Stimulated activated memory B cell treated with anti-CD40 and anti-IgM and Interleukin-4, amounts not matched to agents 10 μg/mL and 1 μg/mL and 100 μg/mL, for 72 hours (primary cell): Measurements from ENCODE around the gene ACTR3.
"Not testable (repeated sequence)": the region's sequence is repeated elsewhere in the genome, so short reads cannot be mapped to it uniquely, and the experiment has no call there.

Source experiments
- ATAC-seq: fragments of 150-1000 bp; cut with Tn5 transposase; 2 replicates; pipeline ENCODE4 v1.10.0; 2021
- H3K27ac Mint-ChIP-seq: one replicate; pipeline ENCODE4 v1.8.0; 2022; ENCODE audit warnings: mild to moderate bottlenecking, mixed read lengths
- H3K27me3 Mint-ChIP-seq: one replicate; pipeline ENCODE4 v1.8.0; 2022; ENCODE audit warnings: mixed read lengths
- H3K36me3 Mint-ChIP-seq: one replicate; pipeline ENCODE4 v1.8.0; 2022; ENCODE audit warnings: mixed read lengths
- H3K4me1 Mint-ChIP-seq: one replicate; pipeline ENCODE4 v1.8.0; 2022; ENCODE audit warnings: mixed read lengths
- H3K4me3 Mint-ChIP-seq: one replicate; pipeline ENCODE4 v1.8.0; 2022; ENCODE audit warnings: mild to moderate bottlenecking, moderate library complexity, mixed read lengths
- H3K9me3 Mint-ChIP-seq: one replicate; pipeline ENCODE4 v1.8.0; 2022; ENCODE audit warnings: mixed read lengths

ACTR3 gene

GRCh38 chr2:113910967-113911678 is 21.2 kb downstream of the ACTR3 start:
- Mint-ChIP-seq H3K4me1 (peaks cover 64% of the 10 kb centered on the region), H3K4me3 (peak overlapping the region; percentile 2)

GRCh38 chr2:113915082-113915819 is 25.4 kb downstream of the ACTR3 start:
- H3K36me3 Mint-ChIP-seq, result peaks cover 49% of the 10 kb centered on the region
- peaks cover 55% of the 10 kb centered on the region for H3K4me1 Mint-ChIP-seq
- no peak for ATAC-seq
- no peaks in the 10 kb centered on the region for H3K9me3 Mint-ChIP-seq
- no peak overlapping the region for H3K4me3 Mint-ChIP-seq
- H3K27me3 Mint-ChIP-seq, result no peaks in the 10 kb centered on the region
- H3K27ac Mint-ChIP-seq, result no peak overlapping the region

More at GRCh38 chr2:113910967-113911678, 21.2 kb downstream of the ACTR3 start:
- no peaks in the 10 kb centered on the region for H3K9me3 Mint-ChIP-seq
- ATAC-seq, result no peak
- H3K27me3 Mint-ChIP-seq, result no peaks in the 10 kb centered on the region
- peak overlapping the region; percentile 69 for H3K27ac Mint-ChIP-seq
- H3K36me3 Mint-ChIP-seq, result peaks cover 48% of the 10 kb centered on the region

GRCh38 chr2:113918229-113918628 is 28.3 kb downstream of the ACTR3 start:
- Mint-ChIP-seq H3K4me3 (no peak overlapping the region), H3K27ac (peak overlapping the region; percentile 78), H3K27me3 (no peaks in the 10 kb centered on the region)

GRCh38 chr2:113920996-113921395 is 31.1 kb downstream of the ACTR3 start:
- H3K4me1 Mint-ChIP-seq, result peaks cover 19% of the 10 kb centered on the region
- peaks cover 30% of the 10 kb centered on the region for H3K36me3 Mint-ChIP-seq
- H3K27me3 Mint-ChIP-seq, result no peaks in the 10 kb centered on the region
- H3K9me3 Mint-ChIP-seq, result no peaks in the 10 kb centered on the region
- ATAC-seq, result no peak
- H3K27ac Mint-ChIP-seq, result peak overlapping the region; percentile 34
- no peak overlapping the region for H3K4me3 Mint-ChIP-seq

More at GRCh38 chr2:113918229-113918628, 28.3 kb downstream of the ACTR3 start:
- Mint-ChIP-seq H3K36me3 (peaks cover 34% of the 10 kb centered on the region), H3K4me1 (peaks cover 30% of the 10 kb centered on the region), H3K9me3 (no peaks in the 10 kb centered on the region)
- no peak for ATAC-seq

GRCh38 chr2:113922335-113922734 is 32.4 kb downstream of the ACTR3 start:
- Mint-ChIP-seq H3K27ac (no peak overlapping the region), H3K4me3 (no peak overlapping the region), H3K36me3 (peaks cover 27% of the 10 kb centered on the region), H3K9me3 (no peaks in the 10 kb centered on the region), H3K27me3 (no peaks in the 10 kb centered on the region), H3K4me1 (peaks cover 14% of the 10 kb centered on the region)
- ATAC-seq, result peak; percentile 40

- peaks cover 24% of the 10 kb centered on the region for H3K36me3 Mint-ChIP-seq
These were observed 32.9 kb downstream of the ACTR3 start for GRCh38 chr2:113922784-113923183.

GRCh38 chr2:113925884-113926283 is 36.0 kb downstream of the ACTR3 start:
- Mint-ChIP-seq H3K27me3 (no peaks in the 10 kb centered on the region), H3K4me1 (peaks cover 5% of the 10 kb centered on the region), H3K9me3 (no peaks in the 10 kb centered on the region), H3K4me3 (no peak overlapping the region), H3K36me3 (peaks cover 37% of the 10 kb centered on the region), H3K27ac (no peak overlapping the region)
- no peak for ATAC-seq

More at GRCh38 chr2:113922784-113923183, 32.9 kb downstream of the ACTR3 start:
- Mint-ChIP-seq H3K27me3 (no peaks in the 10 kb centered on the region), H3K4me1 (peaks cover 9% of the 10 kb centered on the region), H3K27ac (no peak overlapping the region), H3K4me3 (no peak overlapping the region), H3K9me3 (no peaks in the 10 kb centered on the region)
- peak; percentile 34 for ATAC-seq

GRCh38 chr2:113926314-113926713 is 36.4 kb downstream of the ACTR3 start:
- Mint-ChIP-seq H3K27me3 (no peaks in the 10 kb centered on the region), H3K4me1 (peaks cover 5% of the 10 kb centered on the region), H3K27ac (no peak overlapping the region), H3K4me3 (no peak overlapping the region), H3K9me3 (no peaks in the 10 kb centered on the region), H3K36me3 (peaks cover 40% of the 10 kb centered on the region)
- ATAC-seq, result no peak

- peaks cover 51% of the 10 kb centered on the region for H3K36me3 Mint-ChIP-seq
- no peak overlapping the region for H3K4me3 Mint-ChIP-seq
- H3K27ac Mint-ChIP-seq, result no peak overlapping the region
- no peaks in the 10 kb centered on the region for H3K27me3 Mint-ChIP-seq
- no peak for ATAC-seq
- no peaks in the 10 kb centered on the region for H3K9me3 Mint-ChIP-seq
- H3K4me1 Mint-ChIP-seq, result peaks cover 11% of the 10 kb centered on the region
These were observed 40.6 kb downstream of the ACTR3 start for GRCh38 chr2:113930448-113930847.

GRCh38 chr2:113937501-113937900 is 47.6 kb downstream of the ACTR3 start:
- Mint-ChIP-seq H3K9me3 (peaks cover 9% of the 10 kb centered on the region), H3K36me3 (peaks cover 54% of the 10 kb centered on the region), H3K4me3 (no peak overlapping the region), H3K27me3 (no peaks in the 10 kb centered on the region), H3K27ac (peak overlapping the region; percentile 11), H3K4me1 (peaks cover 17% of the 10 kb centered on the region)
- no peak for ATAC-seq

GRCh38 chr2:113940891-113941290 is 51.0 kb downstream of the ACTR3 start:
- H3K4me1 Mint-ChIP-seq, result peaks cover 11% of the 10 kb centered on the region
- no peaks in the 10 kb centered on the region for H3K27me3 Mint-ChIP-seq
- no peak overlapping the region for H3K4me3 Mint-ChIP-seq
- peaks cover 9% of the 10 kb centered on the region for H3K9me3 Mint-ChIP-seq
- H3K36me3 Mint-ChIP-seq, result peaks cover 36% of the 10 kb centered on the region
- H3K27ac Mint-ChIP-seq, result no peak overlapping the region
- ATAC-seq, result no peak

GRCh38 chr2:113945784-113946183 is 55.9 kb downstream of the ACTR3 start:
- H3K36me3 Mint-ChIP-seq, result peaks cover 22% of the 10 kb centered on the region
- H3K4me1 Mint-ChIP-seq, ATAC-seq, H3K27me3 Mint-ChIP-seq, H3K9me3 Mint-ChIP-seq, H3K4me3 Mint-ChIP-seq, H3K27ac Mint-ChIP-seq: not testable (repeated sequence)

- not testable (repeated sequence) for H3K4me3 Mint-ChIP-seq, H3K9me3 Mint-ChIP-seq, H3K27me3 Mint-ChIP-seq, ATAC-seq
- H3K27ac Mint-ChIP-seq, result peak overlapping the region; percentile 66
- H3K36me3 Mint-ChIP-seq, result peaks cover 59% of the 10 kb centered on the region
- H3K4me1 Mint-ChIP-seq, result peaks cover 21% of the 10 kb centered on the region
These were observed 61.0 kb downstream of the ACTR3 start for GRCh38 chr2:113950906-113951305.

- no peak for ATAC-seq
- no peaks in the 10 kb centered on the region for H3K9me3 Mint-ChIP-seq
- H3K4me1 Mint-ChIP-seq, result peaks cover under 1% of the 10 kb centered on the region
- H3K27ac Mint-ChIP-seq, result no peak overlapping the region
- peaks cover 20% of the 10 kb centered on the region for H3K36me3 Mint-ChIP-seq
- H3K27me3 Mint-ChIP-seq, result no peaks in the 10 kb centered on the region
- H3K4me3 Mint-ChIP-seq, result no peak overlapping the region
These were observed 71.1 kb downstream of the ACTR3 start for GRCh38 chr2:113961000-113961399.

GRCh38 chr2:113962692-113963480 is 73.0 kb downstream of the ACTR3 start:
- Mint-ChIP-seq H3K27ac (no peak overlapping the region), H3K27me3 (no peaks in the 10 kb centered on the region), H3K4me1 (peaks cover 5% of the 10 kb centered on the region), H3K9me3 (no peaks in the 10 kb centered on the region), H3K4me3 (no peak overlapping the region), H3K36me3 (peaks cover 15% of the 10 kb centered on the region)
- ATAC-seq, result no peak
